ENCODE data around the gene CLEC2A.

GRCh38 chr12:9933958-9934357 is 1.8 kb upstream of the CLEC2A start:
- no peak for TF ChIP-seq EZH2 (IDR thresholded peaks at IDR 0.05; ENCODE audit: insufficient read depth, poor library complexity, severe bottlenecking)
- TF ChIP-seq EZH2phosphoT487 (IDR thresholded peaks at IDR 0.05; ENCODE audit: insufficient read depth, low read depth) = no peak
